Fibroblast of skin of right quadriceps (primary cell): Measurements from ENCODE around the gene WNT7A.
"Not testable (repeated sequence)": the region's sequence is repeated elsewhere in the genome, so short reads cannot be mapped to it uniquely, and the experiment has no call there.

Experiments
- DNase-seq: peaks from one replicate; pipeline ENCODE4 v3.0.0-alpha.2; 2013

Gene WNT7A

GRCh38 chr3:13865106-13865505, 14.8 kb downstream of the WNT7A start:
- no peak for DNase-seq

GRCh38 chr3:13863965-13864595, 15.8 kb downstream of the WNT7A start:
- no peak for DNase-seq

DNA sequence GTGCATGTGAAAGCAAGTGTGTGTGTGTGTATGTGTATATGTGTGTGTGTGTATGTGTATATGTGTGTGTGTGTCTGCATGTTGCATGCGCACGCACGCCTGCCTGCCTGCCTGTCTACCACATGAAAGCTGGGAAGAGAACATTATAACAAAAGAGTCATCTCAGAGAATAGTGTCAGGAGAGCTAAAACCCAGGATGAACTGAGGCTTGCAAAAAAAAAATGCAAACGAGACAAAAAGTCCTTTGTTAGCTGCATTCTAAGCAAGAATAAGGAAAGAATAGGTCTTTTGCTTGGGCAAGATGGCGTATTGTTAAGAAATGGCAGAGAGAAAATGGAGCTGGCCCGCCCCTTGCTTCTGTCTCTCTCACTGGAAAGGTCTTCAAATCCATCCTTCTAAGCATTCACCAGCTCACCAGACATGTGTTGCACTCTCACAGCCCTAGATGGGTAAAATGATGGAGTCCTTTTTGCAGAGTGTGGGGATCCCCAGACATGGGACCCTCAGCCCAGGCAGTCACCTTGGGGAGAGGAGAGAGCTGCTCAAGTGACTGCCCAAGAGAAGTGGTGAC, 16.4 kb downstream of the WNT7A start:
- no peak for DNase-seq

GRCh38 chr3:13861461-13861860, 18.4 kb downstream of the WNT7A start:
- no peak for DNase-seq

DNA sequence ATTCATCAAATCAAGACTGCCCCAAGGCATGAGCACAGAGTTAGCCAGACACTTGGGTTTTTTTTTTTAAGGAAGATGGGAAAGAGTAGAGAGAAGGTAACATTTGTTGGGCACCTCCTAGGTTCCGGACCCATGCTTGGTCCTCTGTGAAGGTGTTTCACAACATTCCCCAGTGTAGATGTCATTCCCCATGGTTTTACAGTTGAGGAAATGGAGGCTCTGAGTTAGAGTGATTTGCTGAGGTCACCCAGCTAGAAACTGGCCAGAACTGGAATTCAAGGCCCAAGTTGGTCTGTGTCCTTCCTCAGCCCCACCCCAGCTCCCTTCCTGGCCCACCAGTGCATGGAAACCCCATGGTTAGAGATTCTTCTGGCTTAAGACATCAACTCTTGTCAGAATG, 19.9 kb downstream of the WNT7A start:
- no peak for DNase-seq

DNA sequence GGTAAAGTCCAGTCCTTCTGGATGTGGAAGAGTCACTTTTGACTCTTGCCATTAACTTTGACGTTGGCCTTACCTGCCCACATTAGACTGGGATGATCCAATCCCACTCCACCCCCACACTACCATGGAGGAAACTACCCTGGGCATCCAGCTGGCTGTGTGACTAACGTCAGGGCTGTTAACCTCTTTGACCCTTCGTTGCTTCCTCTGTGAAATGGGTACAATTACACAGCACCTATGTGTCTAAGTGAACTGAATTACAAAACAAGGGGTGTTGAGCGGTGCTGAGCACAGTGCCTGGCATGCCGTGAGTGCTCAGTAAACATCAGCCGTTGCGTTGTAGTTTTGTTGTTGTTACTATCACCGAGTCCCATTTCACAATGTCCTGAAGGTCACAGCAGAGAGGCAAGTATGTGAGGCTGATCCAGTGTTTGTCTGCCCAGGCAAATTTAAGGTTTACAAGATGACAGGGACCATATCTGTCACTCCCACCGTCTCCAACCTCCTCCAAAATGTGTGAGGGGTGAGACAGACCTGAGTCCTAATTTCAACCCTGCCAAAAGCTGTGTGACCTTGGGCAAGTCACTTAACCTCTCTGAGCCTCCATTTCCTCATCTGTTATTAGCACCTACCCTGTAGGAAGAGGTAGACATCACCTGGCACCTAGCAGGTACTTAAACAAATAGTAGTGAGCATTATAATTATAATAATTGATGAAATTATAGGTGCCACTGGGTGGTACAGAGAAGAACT, 20.9 kb downstream of the WNT7A start:
- DNase-seq, result no peak

DNA sequence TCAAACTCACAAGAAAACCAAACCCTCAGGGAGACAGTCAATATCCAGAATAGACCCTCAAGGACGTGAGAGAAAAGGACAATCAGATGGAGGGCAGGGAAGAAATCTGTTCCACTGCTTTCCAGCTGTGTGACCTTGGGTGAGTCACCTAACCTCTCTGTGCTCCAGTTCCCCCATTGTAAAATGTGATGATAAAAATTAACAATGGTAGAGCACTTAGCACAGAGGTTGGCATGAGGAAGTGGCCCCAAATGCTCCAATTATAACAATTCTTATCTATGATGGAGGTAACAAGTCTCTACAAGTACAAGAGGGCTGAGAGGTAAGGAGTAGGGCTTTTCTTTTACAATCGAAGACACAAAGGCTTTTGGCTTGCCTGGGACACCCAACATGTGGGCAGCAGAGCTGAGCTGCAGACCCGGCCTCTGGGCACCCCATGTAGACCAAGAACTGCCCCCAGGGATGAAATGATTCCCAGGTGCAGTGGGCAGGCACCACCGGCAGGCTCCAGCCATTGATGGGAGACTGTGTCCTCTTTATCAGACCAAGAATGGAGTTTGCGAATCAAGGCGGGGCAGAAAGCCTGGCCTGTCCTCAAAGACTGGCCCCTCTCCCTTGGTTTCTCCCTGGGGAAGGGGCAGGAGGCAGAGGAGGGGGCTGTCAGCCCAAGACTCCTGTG, 22.0 kb downstream of the WNT7A start:
- DNase-seq, result no peak

GRCh38 chr3:13856628-13857027, 23.2 kb downstream of the WNT7A start:
- DNase-seq, result not testable (repeated sequence)

- no peak for DNase-seq
These were observed 23.9 kb downstream of the WNT7A start for GRCh38 chr3:13856006-13856405.

DNA sequence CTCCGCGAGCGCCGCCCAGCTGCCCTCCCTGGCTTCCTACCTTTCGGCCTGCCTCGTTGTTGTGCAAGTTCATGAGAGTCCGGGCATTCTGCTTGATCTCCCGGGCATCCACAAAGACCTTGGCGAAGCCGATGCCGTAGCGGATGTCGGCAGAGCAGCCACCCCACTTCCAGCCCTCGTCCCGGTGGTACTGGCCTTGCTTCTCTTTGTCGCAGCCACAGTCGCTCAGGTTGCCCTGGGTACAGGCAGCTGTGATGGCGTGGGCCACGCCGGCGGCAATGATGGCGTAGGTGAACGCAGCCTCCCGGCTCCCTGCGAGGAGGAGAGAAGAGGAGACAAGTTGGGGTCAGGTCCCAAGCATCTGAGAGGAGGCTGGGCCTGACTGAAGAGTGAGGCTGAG, 25.4 kb downstream of the WNT7A start:
- no peak for DNase-seq

GRCh38 chr3:13853978-13854296, 25.9 kb downstream of the WNT7A start:
- no peak for DNase-seq

GRCh38 chr3:13853256-13853977, 26.5 kb downstream of the WNT7A start:
- DNase-seq, result no peak

GRCh38 chr3:13852638-13853009, 27.2 kb downstream of the WNT7A start:
- no peak for DNase-seq

DNA sequence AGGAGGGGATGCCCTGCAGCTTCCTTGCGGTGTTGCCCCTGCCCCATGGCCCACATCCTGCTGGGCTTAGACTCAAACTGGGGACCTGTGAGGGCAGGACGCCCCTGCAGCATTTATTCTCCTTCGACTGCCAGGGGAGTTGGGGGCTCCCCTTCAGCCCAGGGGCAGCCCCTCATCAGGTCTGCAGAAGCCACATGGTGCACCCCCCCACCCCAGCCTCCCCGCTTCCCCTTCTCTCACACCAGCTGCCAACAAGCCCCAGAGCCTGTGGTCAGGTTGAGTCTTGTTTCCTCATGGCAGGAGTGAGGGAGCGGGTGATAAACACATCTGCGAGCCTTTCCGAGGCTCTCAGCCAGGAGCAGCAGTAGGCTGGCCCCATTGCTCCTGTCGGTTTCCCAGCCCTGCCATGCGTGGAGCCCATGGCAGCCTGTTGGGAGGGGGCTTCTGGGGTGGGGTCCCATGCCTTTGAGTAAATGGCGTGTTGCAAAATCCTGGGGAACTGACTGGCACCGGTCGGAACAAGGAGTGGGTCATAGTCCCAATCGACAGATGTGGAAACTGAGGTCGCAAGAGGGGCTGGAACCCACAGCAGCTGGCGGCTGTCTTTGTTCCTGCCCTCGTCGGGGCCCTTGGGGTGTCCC, 27.8 kb downstream of the WNT7A start:
- no peak for DNase-seq

DNA sequence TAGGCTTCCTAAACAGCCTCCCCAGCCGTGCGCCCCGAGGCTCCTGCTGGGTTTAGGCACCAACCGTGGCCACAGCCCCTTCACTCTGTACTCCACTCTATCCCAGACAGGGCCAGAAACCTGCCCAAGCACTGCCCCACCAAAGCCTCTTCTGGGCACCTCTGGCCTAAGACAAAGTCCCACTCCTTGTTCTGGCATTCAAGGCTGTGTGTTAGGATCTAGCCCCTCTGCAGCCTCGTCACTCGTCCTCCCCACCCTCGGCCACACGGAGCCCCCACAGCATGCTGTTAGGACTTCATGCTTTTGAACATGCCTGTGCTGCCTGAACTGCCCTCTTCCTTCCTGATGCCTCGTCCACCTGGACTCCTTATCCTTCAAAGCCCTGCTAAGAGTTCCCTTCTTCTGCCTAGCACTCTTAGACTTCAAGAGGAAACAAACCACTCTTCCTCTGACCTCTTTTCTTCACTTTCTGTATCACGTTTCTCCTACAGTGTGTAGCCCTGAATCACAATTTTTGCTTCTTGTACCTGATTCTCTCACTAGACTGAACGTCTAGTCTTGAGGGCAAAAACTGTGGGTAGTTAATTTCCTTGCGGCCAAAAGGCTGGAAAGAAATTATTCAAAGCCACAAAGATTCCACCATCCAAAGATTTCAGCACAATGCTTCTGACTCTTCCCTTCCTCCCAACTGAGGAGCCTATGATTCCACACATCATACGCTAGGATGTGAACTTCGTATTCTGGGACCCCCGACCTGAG, 28.6 kb downstream of the WNT7A start:
- no peak for DNase-seq

DNA sequence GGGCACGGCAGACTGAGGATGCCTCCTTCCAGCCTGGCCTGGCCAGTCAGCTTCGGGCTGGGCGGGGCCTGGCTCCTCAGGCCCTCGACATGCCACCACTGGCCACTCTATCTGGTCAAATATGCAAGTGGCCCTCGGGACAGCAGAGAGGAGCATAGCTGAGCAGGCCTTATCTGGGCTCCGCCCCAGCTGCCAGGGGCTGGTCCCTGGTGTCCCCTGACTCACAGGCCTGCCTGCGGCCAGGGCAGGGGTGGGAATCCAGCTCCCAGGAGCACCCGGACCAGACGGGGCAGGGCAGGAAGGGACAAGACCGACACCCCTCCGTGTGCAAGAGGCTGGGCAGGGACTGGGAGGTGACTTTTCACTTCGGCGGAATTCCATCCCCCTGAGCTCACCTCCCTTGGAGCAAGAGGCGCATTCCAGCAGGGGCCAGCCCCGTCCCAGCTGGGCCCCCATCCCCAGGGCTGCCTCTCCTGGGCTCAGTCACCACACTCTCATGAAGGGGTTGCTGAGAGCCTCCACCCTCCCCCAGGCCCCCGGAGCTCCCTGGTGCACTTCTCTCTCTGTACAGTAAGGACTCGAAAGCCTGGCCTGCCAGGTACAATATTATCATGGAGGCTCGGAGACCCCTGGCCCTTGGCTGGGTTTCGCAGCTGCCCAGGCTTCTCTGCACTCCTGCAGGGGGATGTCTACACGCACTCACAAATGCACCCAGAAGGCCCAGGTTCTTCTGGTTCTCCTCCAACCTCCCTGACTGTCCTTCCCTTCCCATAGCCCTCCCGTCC, 29.5 kb downstream of the WNT7A start:
- DNase-seq, result peak; percentile 1

DNA sequence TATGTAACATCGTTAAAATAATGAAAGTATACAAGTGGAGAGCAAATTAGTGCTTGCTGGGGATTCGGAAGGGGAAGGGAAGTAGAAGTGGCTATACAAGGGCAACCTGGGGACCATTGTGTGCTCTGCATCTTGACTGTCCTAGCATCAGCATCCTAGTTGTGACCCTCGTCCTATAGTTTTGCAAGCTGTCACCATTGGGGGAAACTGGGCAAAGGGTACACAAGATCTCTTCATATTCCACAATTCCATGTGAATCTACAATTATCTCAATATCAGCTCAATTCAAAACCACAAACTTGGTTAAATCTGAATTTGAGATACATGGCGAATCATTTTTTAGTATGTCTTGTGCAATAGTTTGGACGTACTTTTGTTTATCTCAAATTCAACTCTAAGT, 30.9 kb downstream of the WNT7A start:
- DNase-seq, result no peak

GRCh38 chr3:13846716-13847570, 32.9 kb downstream of the WNT7A start:
- no peak for DNase-seq

GRCh38 chr3:13846238-13846637, 33.6 kb downstream of the WNT7A start:
- no peak for DNase-seq

GRCh38 chr3:13845806-13846205, 34.1 kb downstream of the WNT7A start:
- no peak for DNase-seq
